ENCODE data around the gene ARHGAP15.

ARHGAP15 gene

GRCh38 chr2:143455317-143455716 is 326.1 kb downstream of the ARHGAP15 start:
- Histone ChIP-seq H3K4me2 (ENCODE audit: low read depth, low read length) (no peak overlapping the region), H3K27me3 (replicated peaks; ENCODE audit: insufficient read depth, low read length) (no peaks in the 10 kb centered on the region), H2AFZ (ENCODE audit: low read length) (no peak overlapping the region), H3K79me2 (ENCODE audit: low read length) (no peaks in the 10 kb centered on the region), H3K9me3 (replicated peaks; ENCODE audit: insufficient read depth, low read length) (no peaks in the 10 kb centered on the region), H3K4me1 (ENCODE audit: low read length) (no peaks in the 10 kb centered on the region), H3K36me3 (replicated peaks; ENCODE audit: insufficient read depth, low read length) (no peaks in the 10 kb centered on the region; the same call in 1 of the 2 replicates), H4K20me1 (ENCODE audit: insufficient read depth, low read length) (no peaks in the 10 kb centered on the region), H3K27ac (ENCODE audit: low read length) (no peak overlapping the region), H3F3A (ENCODE audit: insufficient read depth, low read length) (no peaks in the 10 kb centered on the region), H3K4me3 (ENCODE audit: low read length) (no peak overlapping the region), H3K9ac (ENCODE audit: low read length) (no peak overlapping the region), H3K9me2 (replicated peaks; ENCODE audit: insufficient read depth, low read length) (no peaks in the 10 kb centered on the region; the same call in 1 of the 2 replicates)
- no peak for DNase-seq
- no peak for TF ChIP-seq EZH2phosphoT487 (IDR thresholded peaks at IDR 0.05; ENCODE audit: low read length)
- TF ChIP-seq, protein P1, sequence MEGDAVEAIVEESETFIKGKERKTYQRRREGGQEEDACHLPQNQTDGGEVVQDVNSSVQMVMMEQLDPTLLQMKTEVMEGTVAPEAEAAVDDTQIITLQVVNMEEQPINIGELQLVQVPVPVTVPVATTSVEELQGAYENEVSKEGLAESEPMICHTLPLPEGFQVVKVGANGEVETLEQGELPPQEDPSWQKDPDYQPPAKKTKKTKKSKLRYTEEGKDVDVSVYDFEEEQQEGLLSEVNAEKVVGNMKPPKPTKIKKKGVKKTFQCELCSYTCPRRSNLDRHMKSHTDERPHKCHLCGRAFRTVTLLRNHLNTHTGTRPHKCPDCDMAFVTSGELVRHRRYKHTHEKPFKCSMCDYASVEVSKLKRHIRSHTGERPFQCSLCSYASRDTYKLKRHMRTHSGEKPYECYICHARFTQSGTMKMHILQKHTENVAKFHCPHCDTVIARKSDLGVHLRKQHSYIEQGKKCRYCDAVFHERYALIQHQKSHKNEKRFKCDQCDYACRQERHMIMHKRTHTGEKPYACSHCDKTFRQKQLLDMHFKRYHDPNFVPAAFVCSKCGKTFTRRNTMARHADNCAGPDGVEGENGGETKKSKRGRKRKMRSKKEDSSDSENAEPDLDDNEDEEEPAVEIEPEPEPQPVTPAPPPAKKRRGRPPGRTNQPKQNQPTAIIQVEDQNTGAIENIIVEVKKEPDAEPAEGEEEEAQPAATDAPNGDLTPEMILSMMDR (IDR thresholded peaks at IDR 0.05; ENCODE audit: low read length): no peak
- no peak for TF ChIP-seq EZH2 (optimal IDR thresholded peaks at IDR 0.05; ENCODE audit: low read depth, low read length)

DNA sequence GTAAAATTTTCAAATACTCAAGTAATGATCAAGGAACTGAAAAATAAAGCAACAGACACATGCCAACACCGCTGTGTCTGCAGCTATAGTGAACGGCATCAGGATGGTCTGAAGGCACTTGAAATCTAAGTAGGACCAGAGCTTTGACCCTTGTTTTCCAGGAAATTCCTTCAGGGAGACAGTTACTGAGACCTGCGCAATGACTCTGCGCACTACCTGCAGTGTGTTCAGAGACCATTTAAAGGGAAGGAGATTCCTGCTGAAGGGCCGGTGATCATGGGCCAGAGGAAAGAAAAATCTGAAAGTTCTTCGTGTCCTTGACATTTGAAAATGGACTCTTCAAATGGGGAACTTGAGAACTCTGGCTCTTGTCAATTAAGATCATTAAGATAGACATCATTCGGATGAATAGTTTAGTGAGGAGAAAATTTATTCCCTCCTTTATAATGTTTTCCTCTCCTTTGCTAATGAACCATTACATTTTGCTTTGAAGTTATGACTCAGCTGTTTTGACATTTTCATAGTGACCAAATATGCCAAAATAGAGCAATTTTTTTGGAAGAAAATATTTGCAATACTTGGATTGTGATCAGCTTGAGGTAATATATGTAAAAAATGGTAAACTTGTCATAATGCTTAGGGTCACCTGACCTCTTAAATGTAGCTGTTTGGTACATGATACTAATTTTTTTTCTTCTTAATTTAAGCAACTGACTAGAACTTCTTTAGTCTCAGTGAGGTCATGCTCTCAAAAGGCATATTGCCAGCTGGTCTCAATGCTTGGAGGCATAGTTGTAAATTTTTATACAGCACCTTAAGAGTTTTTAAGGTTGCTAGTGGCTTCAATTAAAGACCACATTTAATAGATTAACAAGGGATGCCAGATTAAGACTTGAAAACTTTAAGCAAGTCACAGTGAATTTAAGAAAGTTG is 329.3 kb downstream of the ARHGAP15 start:
- H3K9me3 ChIP-seq (replicated peaks; ENCODE audit: insufficient read depth, low read length): no peaks in the 10 kb centered on the region
- TF ChIP-seq EZH2 (optimal IDR thresholded peaks at IDR 0.05; ENCODE audit: low read depth, low read length) (no peak), EZH2phosphoT487 (IDR thresholded peaks at IDR 0.05; ENCODE audit: low read length) (no peak)
- TF ChIP-seq, protein P1 (IDR thresholded peaks at IDR 0.05; ENCODE audit: low read length): no peak
- no peaks in the 10 kb centered on the region; the same call in 1 of the 2 replicates for H3K36me3 ChIP-seq (replicated peaks; ENCODE audit: insufficient read depth, low read length)
- no peaks in the 10 kb centered on the region for H4K20me1 ChIP-seq (ENCODE audit: insufficient read depth, low read length)
- no peak overlapping the region for H3K4me2 ChIP-seq (ENCODE audit: low read depth, low read length)
- H3K4me1 ChIP-seq (ENCODE audit: low read length): no peaks in the 10 kb centered on the region
- H3F3A ChIP-seq (ENCODE audit: insufficient read depth, low read length): no peaks in the 10 kb centered on the region
- no peaks in the 10 kb centered on the region for H3K79me2 ChIP-seq (ENCODE audit: low read length)
- H3K27me3 ChIP-seq (replicated peaks; ENCODE audit: insufficient read depth, low read length): no peaks in the 10 kb centered on the region
- H3K4me3 ChIP-seq (ENCODE audit: low read length): no peak overlapping the region
- H3K27ac ChIP-seq (ENCODE audit: low read length): no peak overlapping the region
- H3K9ac ChIP-seq (ENCODE audit: low read length): no peak overlapping the region
- H3K9me2 ChIP-seq (replicated peaks; ENCODE audit: insufficient read depth, low read length): no peaks in the 10 kb centered on the region
- H2AFZ ChIP-seq (ENCODE audit: low read length): no peak overlapping the region
- no peak for DNase-seq

DNA sequence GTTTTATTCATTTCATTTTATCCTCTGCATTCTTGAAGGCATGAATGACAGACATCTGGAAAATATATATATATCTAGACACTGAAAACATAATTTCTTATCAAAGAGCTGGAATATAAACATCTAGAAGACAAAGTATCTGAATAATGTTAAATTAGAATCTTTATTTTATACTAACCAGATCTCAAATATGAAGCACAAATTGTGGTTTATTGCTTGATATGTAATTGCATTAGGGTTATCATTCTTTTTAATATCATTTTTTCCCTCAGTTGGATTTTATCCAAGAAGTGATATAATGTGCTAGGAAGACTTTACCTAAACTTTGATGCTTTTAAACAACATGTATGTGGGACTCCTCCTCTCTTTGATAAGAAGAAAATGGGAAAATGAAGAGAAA is 331.2 kb downstream of the ARHGAP15 start:
- H3K36me3 ChIP-seq (replicated peaks; ENCODE audit: insufficient read depth, low read length): no peaks in the 10 kb centered on the region; the same call in 1 of the 2 replicates
- no peak overlapping the region for H2AFZ ChIP-seq (ENCODE audit: low read length)
- no peaks in the 10 kb centered on the region for H3F3A ChIP-seq (ENCODE audit: insufficient read depth, low read length)
- no peaks in the 10 kb centered on the region for H3K4me1 ChIP-seq (ENCODE audit: low read length)
- no peaks in the 10 kb centered on the region for H3K27me3 ChIP-seq (replicated peaks; ENCODE audit: insufficient read depth, low read length)
- no peak overlapping the region for H3K4me3 ChIP-seq (ENCODE audit: low read length)
- H3K27ac ChIP-seq (ENCODE audit: low read length): no peak overlapping the region
- H3K9me3 ChIP-seq (replicated peaks; ENCODE audit: insufficient read depth, low read length): no peaks in the 10 kb centered on the region
- no peak overlapping the region for H3K9ac ChIP-seq (ENCODE audit: low read length)
- no peak for DNase-seq
- no peaks in the 10 kb centered on the region for H3K79me2 ChIP-seq (ENCODE audit: low read length)
- no peaks in the 10 kb centered on the region for H4K20me1 ChIP-seq (ENCODE audit: insufficient read depth, low read length)
- TF ChIP-seq EZH2 (optimal IDR thresholded peaks at IDR 0.05; ENCODE audit: low read depth, low read length) (no peak), EZH2phosphoT487 (IDR thresholded peaks at IDR 0.05; ENCODE audit: low read length) (no peak)
- TF ChIP-seq, protein P1 (IDR thresholded peaks at IDR 0.05; ENCODE audit: low read length): no peak
- H3K4me2 ChIP-seq (ENCODE audit: low read depth, low read length): no peak overlapping the region
- H3K9me2 ChIP-seq (replicated peaks; ENCODE audit: insufficient read depth, low read length): no peaks in the 10 kb centered on the region

Measured in MM.1S (cell line).